ENCODE results near the gene CARMIL3. TPM values are rescaled to one million over a fixed set of nuclear protein-coding genes. Genes with fewer than 3 reads are reported as not detected.

CARMIL3 gene
- total RNA-seq, 2 donors from 2014 or later, result 1.1 to 3.4 TPM

- DNase-seq (peak; percentile 43 to 66), ATAC-seq (peak; percentile 85)
- intact Hi-C loops (cut with DNase I, micrococcal nuclease), result no loop called here
Observed at GRCh38 chr14:24058260-24058950, 6.6 kb downstream of the CARMIL3 start.

- ATAC-seq (no peak), DNase-seq (peak; percentile 4 to 23)
- intact Hi-C loops (cut with DNase I, micrococcal nuclease), result no loop called here
Observed at GRCh38 chr14:24058951-24059475, 7.2 kb downstream of the CARMIL3 start.

- DNase-seq, result peak in 1 of 2 donors; percentile 4
- intact Hi-C loops (cut with DNase I, micrococcal nuclease), result no loop called here
- no peak for ATAC-seq
Observed at GRCh38 chr14:24059841-24060388, 8.1 kb downstream of the CARMIL3 start.

GRCh38 chr14:24060443-24060842 is 8.6 kb downstream of the CARMIL3 start:
- ATAC-seq (no peak), DNase-seq (no peak)
- intact Hi-C loops (cut with DNase I, micrococcal nuclease), result no loop called here

- intact Hi-C loops (cut with DNase I, micrococcal nuclease), result no loop called here
- ATAC-seq (peak; percentile 37), DNase-seq (peak in 1 of 2 donors; percentile 16)
Observed at GRCh38 chr14:24060984-24061913, 9.4 kb downstream of the CARMIL3 start.

- ATAC-seq, result no peak
- peak in 1 of 2 donors; percentile 6 for DNase-seq
- intact Hi-C loops (cut with DNase I, micrococcal nuclease), result no loop called here
Observed at GRCh38 chr14:24062216-24062980, 10.6 kb downstream of the CARMIL3 start.

- DNase-seq, result peak in 1 of 2 donors; percentile 45
- ATAC-seq, result peak; percentile 36
- intact Hi-C loops (cut with DNase I, micrococcal nuclease), result no loop called here
Observed at GRCh38 chr14:24063263-24063836, 11.5 kb downstream of the CARMIL3 start.

GRCh38 chr14:24064091-24064795 is 12.4 kb downstream of the CARMIL3 start:
- DNase-seq, result peak in 1 of 2 donors; percentile 7
- intact Hi-C loops (cut with DNase I, micrococcal nuclease), result no loop called here
- no peak for ATAC-seq

- ATAC-seq, result no peak
- intact Hi-C loops (cut with DNase I, micrococcal nuclease), result no loop called here
- no peak for DNase-seq
Observed at GRCh38 chr14:24064856-24065255, 13.0 kb downstream of the CARMIL3 start.

- no peak for ATAC-seq
- intact Hi-C loops (cut with DNase I, micrococcal nuclease), result no loop called here
- peak in 1 of 2 donors; percentile 5 for DNase-seq
Observed at GRCh38 chr14:24065408-24065807, 13.6 kb downstream of the CARMIL3 start.

- DNase-seq (peak; percentile 44 to 75), ATAC-seq (peak; percentile 80)
- intact Hi-C loops (cut with DNase I, micrococcal nuclease), result no loop called here
Observed at GRCh38 chr14:24066496-24067132, 14.8 kb downstream of the CARMIL3 start.

GRCh38 chr14:24067133-24068082 is 15.6 kb downstream of the CARMIL3 start:
- ATAC-seq, result peak; percentile 59
- DNase-seq, result peak in 1 of 2 donors; percentile 16
- intact Hi-C loops (cut with DNase I, micrococcal nuclease), result no loop called here

- intact Hi-C loops (cut with DNase I, micrococcal nuclease), result no loop called here
- ATAC-seq (no peak), DNase-seq (peak in 1 of 2 donors; percentile 5)
Observed at GRCh38 chr14:24068711-24069410, 17.1 kb downstream of the CARMIL3 start.

- intact Hi-C loops (cut with DNase I, micrococcal nuclease), result no loop called here
Observed at GRCh38 chr14:24069411-24069735, 17.6 kb downstream of the CARMIL3 start.

GRCh38 chr14:24070285-24071143 is 18.7 kb downstream of the CARMIL3 start:
- DNase-seq, result peak in 1 of 2 donors; percentile 3
- ATAC-seq, result no peak
- intact Hi-C loops (cut with DNase I, micrococcal nuclease), result no loop called here

More at GRCh38 chr14:24069411-24069735, 17.6 kb downstream of the CARMIL3 start:
- DNase-seq, result peak in 1 of 2 donors; percentile 2
- ATAC-seq, result no peak

Data from left colon (tissue), 2 donors.